BLaER1 treated with 17β-estradiol and CSF1 and Interleukin-3, amounts not matched to agents 10 nM and 100 nM (cell line): ENCODE measurements around the gene TMPRSS4.

Experiments
- H3K27ac ChIP-seq, 11 experiments: shearing (Covaris generic); formaldehyde crosslinking; 2 replicates each; pipeline ENCODE4 v1.8.1; 2022
- H3K27me3 ChIP-seq, 11 experiments: shearing (Covaris generic); formaldehyde crosslinking; 2 replicates each; pipeline ENCODE4 v1.8.1; 2022
- H3K36me3 ChIP-seq, 11 experiments: shearing (Covaris generic); formaldehyde crosslinking; 2 replicates each; pipeline ENCODE4 v1.8.1; 2022
- H3K4me1 ChIP-seq, 10 experiments: shearing (Covaris generic); formaldehyde crosslinking; 2 replicates each; pipeline ENCODE4 v1.8.1; 2022
- H3K4me2 ChIP-seq, 11 experiments: shearing (Covaris generic); formaldehyde crosslinking; 2 replicates each; pipeline ENCODE4 v1.8.1; 2022
- H3K4me3 ChIP-seq, 10 experiments: shearing (Covaris generic); formaldehyde crosslinking; 2 replicates each; pipeline ENCODE4 v1.8.1; 2022
- H3K9ac ChIP-seq, 11 experiments: shearing (Covaris generic); formaldehyde crosslinking; 2 replicates each; pipeline ENCODE4 v1.8.1; 2022
- H3K9me3 ChIP-seq, 11 experiments: shearing (Covaris generic); formaldehyde crosslinking; replicated peaks in 1 of 11; 2 replicates each; pipeline ENCODE4 v1.8.1; 2022
- H4K20me1 ChIP-seq, 11 experiments: shearing (Covaris generic); formaldehyde crosslinking; 2 replicates each; pipeline ENCODE4 v1.8.1; 2022
- Cebpa-rat ChIP-seq, 11 experiments: shearing (Covaris generic); IDR thresholded peaks; 2 replicates each; pipeline ENCODE4 v1.8.1; 2022

The TMPRSS4 gene

DNA sequence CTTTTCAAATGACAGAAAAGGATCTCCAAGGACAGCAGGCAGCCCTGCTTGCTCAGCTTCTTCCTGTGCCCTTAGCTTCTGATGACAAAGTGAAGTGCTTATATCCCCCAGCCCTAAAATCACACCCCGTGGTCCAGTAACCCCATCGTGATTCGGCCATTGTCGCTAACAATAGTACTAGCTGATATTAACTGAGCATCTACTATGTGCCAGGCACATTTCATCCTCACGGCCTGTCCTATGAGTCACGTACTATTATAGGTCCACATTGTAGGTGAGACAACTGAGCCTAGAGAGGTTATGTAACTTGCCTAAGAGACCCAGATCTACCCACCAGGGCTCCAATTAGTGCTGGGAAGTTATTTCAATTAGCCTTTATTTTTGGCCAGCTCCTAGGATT is 69.7 kb downstream of the TMPRSS4 start:
- Histone ChIP-seq H3K9me3 (no peaks in the 10 kb centered on the region), H3K27me3 (peaks cover 32 to 94% (median 81%) of the 10 kb centered on the region in 11 experiments), H4K20me1 (peaks cover 0 to 6% (median 0%) of the 10 kb centered on the region in 11 experiments; a peak in 3 of 22 replicates), H3K4me1 (peaks cover 0 to 44% (median 24%) of the 10 kb centered on the region in 10 experiments; a peak in 16 of 20 replicates), H3K9ac (no peak overlapping the region), H3K4me3 (no peak overlapping the region), H3K36me3 (no peaks in the 10 kb centered on the region), H3K27ac (no peak overlapping the region), H3K4me2 (no peak overlapping the region; a peak in 1 of 22 replicates)
- no peak for TF ChIP-seq Cebpa-rat (IDR thresholded peaks at IDR 0.05)

DNA sequence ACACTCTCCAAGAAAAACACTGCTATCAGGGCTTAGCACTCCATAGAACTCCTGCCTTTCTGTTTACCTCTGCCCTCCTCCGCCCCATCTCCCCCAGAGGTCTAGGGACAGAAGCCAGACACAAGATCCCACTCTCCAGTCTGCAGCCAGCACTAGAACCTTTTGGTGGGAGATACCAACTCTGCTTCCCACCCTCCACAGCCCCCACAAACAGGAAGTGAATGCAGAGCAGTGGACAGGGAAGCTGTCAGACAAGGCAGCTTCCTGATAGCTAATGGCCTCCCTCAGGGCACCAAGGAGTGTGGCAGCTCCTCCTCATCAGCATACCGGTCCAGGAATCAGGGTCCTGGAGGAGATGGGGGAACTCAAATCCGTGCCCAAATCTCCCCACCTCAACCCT is 70.6 kb downstream of the TMPRSS4 start:
- peak overlapping the region in 5 of 11 experiments; percentile 38 to 69 (median 49); a peak in 9 of 22 replicates for H3K4me2 ChIP-seq
- H3K27ac ChIP-seq = no peak overlapping the region
- H3K4me1 ChIP-seq = peaks cover 6 to 41% (median 20%) of the 10 kb centered on the region in 10 experiments; a peak in 19 of 20 replicates
- H3K9ac ChIP-seq = no peak overlapping the region
- peaks cover 42 to 100% (median 89%) of the 10 kb centered on the region in 11 experiments for H3K27me3 ChIP-seq
- H3K9me3 ChIP-seq = no peaks in the 10 kb centered on the region
- TF ChIP-seq Cebpa-rat (IDR thresholded peaks at IDR 0.05) = no peak
- H4K20me1 ChIP-seq = peaks cover 0 to 11% (median 0%) of the 10 kb centered on the region in 11 experiments; a peak in 7 of 22 replicates
- H3K36me3 ChIP-seq = no peaks in the 10 kb centered on the region
- H3K4me3 ChIP-seq = no peak overlapping the region

- Histone ChIP-seq H3K27me3 (peaks cover 49 to 100% (median 96%) of the 10 kb centered on the region in 11 experiments), H3K9me3 (no peaks in the 10 kb centered on the region), H4K20me1 (peaks cover 0 to 16% (median 0%) of the 10 kb centered on the region in 11 experiments; a peak in 7 of 22 replicates), H3K4me2 (peak overlapping the region in 5 of 11 experiments; percentile 38 to 69 (median 49); a peak in 8 of 22 replicates), H3K36me3 (no peaks in the 10 kb centered on the region), H3K4me1 (peaks cover 13 to 41% (median 17%) of the 10 kb centered on the region in 10 experiments), H3K4me3 (no peak overlapping the region), H3K27ac (no peak overlapping the region), H3K9ac (no peak overlapping the region)
- no peak for TF ChIP-seq Cebpa-rat (IDR thresholded peaks at IDR 0.05)
These were observed 71.4 kb downstream of the TMPRSS4 start for GRCh38 chr11:118148240-118148639.

- H3K4me2 ChIP-seq = no peak overlapping the region
- no peak overlapping the region for H3K27ac ChIP-seq
- peaks cover 0 to 20% (median 3%) of the 10 kb centered on the region in 11 experiments; a peak in 7 of 22 replicates for H4K20me1 ChIP-seq
- no peaks in the 10 kb centered on the region for H3K9me3 ChIP-seq
- no peak for TF ChIP-seq Cebpa-rat (IDR thresholded peaks at IDR 0.05)
- H3K4me3 ChIP-seq = no peak overlapping the region
- H3K36me3 ChIP-seq = no peaks in the 10 kb centered on the region
- peaks cover 12 to 35% (median 17%) of the 10 kb centered on the region in 10 experiments for H3K4me1 ChIP-seq
- H3K9ac ChIP-seq = no peak overlapping the region
- H3K27me3 ChIP-seq = peaks cover 55 to 100% (median 99%) of the 10 kb centered on the region in 11 experiments
These were observed 72.0 kb downstream of the TMPRSS4 start for GRCh38 chr11:118148856-118149255.

DNA sequence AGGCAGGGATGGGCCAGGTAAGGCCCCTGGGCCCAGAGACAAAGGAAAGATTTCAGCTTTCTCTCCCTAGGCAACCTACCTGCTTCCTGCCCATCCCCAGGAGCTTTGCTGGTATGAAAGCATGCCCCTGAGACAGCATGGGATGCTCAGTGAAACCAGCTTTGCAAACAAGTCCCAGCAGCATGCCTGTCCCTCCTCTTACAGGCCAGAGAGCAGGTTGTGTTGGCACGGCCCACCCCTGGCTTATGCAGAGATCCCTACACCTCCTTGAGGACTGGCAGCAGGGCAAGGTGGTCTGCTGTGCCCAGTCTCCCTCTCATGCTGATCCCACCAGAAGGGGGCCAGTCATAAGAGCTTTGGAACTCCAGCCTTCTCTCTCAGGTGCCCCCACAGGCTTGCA is 72.6 kb downstream of the TMPRSS4 start:
- no peak overlapping the region for H3K9ac ChIP-seq
- no peak for TF ChIP-seq Cebpa-rat (IDR thresholded peaks at IDR 0.05)
- peaks cover 12 to 29% (median 17%) of the 10 kb centered on the region in 10 experiments for H3K4me1 ChIP-seq
- no peak overlapping the region for H3K4me3 ChIP-seq
- no peaks in the 10 kb centered on the region for H3K36me3 ChIP-seq
- no peak overlapping the region for H3K27ac ChIP-seq
- peaks cover 62 to 100% (median 99%) of the 10 kb centered on the region in 11 experiments for H3K27me3 ChIP-seq
- H3K9me3 ChIP-seq = no peaks in the 10 kb centered on the region
- peaks cover 0 to 26% (median 6%) of the 10 kb centered on the region in 11 experiments; a peak in 7 of 22 replicates for H4K20me1 ChIP-seq
- no peak overlapping the region for H3K4me2 ChIP-seq

GRCh38 chr11:118151431-118151830 is 74.6 kb downstream of the TMPRSS4 start:
- Histone ChIP-seq H3K4me2 (no peak overlapping the region), H3K36me3 (no peaks in the 10 kb centered on the region), H3K27me3 (peaks cover 81 to 100% (median 100%) of the 10 kb centered on the region in 11 experiments), H3K4me3 (no peak overlapping the region), H3K4me1 (peaks cover 12 to 29% (median 17%) of the 10 kb centered on the region in 10 experiments), H4K20me1 (peaks cover 0 to 26% (median 6%) of the 10 kb centered on the region in 11 experiments; a peak in 9 of 22 replicates), H3K9ac (no peak overlapping the region), H3K27ac (no peak overlapping the region), H3K9me3 (no peaks in the 10 kb centered on the region)
- TF ChIP-seq Cebpa-rat (IDR thresholded peaks at IDR 0.05) = no peak

GRCh38 chr11:118152020-118152551 is 75.2 kb downstream of the TMPRSS4 start:
- Histone ChIP-seq H3K27me3 (peaks cover 87 to 100% (median 100%) of the 10 kb centered on the region in 11 experiments), H3K27ac (no peak overlapping the region), H3K4me1 (peaks cover 12 to 29% (median 17%) of the 10 kb centered on the region in 10 experiments), H3K9me3 (no peaks in the 10 kb centered on the region), H3K4me3 (peak overlapping the region in 9 of 10 experiments; percentile 51 to 74 (median 62); a peak in 17 of 20 replicates), H3K9ac (no peak overlapping the region), H3K36me3 (no peaks in the 10 kb centered on the region), H3K4me2 (peak overlapping the region; percentile 93 to 99 (median 98)), H4K20me1 (peaks cover 0 to 29% (median 6%) of the 10 kb centered on the region in 11 experiments; a peak in 10 of 22 replicates)
- TF ChIP-seq Cebpa-rat (IDR thresholded peaks at IDR 0.05) = no peak

DNA sequence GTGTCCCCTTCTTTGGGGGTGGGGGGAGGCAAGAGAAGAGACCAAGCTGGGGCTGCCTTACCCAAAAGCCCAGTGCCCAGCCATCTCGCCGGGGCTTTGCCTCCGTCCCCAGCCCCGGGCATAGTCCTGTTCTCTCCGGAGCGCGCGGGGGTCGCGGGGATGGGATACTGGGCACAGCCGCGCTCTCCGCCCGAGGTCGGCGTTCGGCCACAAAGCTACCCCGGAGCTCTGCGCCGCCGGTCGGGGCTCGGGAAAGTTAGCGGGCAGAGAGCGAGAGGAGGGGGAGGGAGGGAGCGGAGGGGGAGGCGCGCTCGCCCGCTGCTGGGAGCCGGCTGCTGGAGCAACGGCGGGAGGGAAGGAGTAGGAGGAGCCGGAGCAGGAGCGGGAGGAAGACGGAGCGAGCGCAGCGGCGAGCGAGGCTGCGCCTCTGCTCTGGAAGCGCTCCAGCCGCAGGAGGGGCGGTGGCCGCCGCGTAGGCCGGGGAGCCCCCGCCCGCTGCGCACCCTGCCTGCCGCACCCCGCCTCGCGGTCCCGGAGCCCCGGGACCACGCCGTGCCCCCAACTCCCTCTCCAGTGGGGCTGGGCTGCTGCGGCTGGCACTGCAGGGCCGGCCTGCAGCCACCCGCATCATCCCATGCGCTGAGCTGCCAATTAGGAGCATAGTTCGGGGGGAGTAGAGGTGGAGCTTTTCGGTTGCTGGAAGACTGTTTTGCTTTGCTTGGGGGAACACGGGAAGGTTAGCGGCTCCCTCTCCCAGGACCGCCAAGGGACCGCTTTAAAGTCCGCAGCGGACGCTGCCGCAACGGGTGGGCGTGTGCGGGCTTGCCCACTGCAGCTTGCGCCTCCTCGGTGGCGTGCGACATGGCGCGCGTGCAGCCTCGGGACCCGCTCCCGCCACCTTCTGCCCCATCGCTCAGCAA is 75.9 kb downstream of the TMPRSS4 start, which contains the start of gene SCN4B:
Gene SCN4B (minus strand): TSS at position 272 of the 920 bp plus-strand sequence. CDS start 150 bp downstream, at position 122.
- peak within 1 kb of the TSS in 9 of 11 experiments; percentile 18 to 51 (median 27); a peak in 6 of 22 replicates for H3K9ac ChIP-seq
- H3K27ac ChIP-seq = no peak within 1 kb of the TSS
- H3K9me3 ChIP-seq = no peaks in the 10 kb centered on the region
- peak within 1 kb of the TSS; percentile 93 to 99 (median 98) for H3K4me2 ChIP-seq
- no peak for TF ChIP-seq Cebpa-rat (IDR thresholded peaks at IDR 0.05)
- peaks cover 95 to 100% (median 100%) of the 10 kb centered on the region in 11 experiments for H3K27me3 ChIP-seq
- H3K36me3 ChIP-seq = no peaks in the 10 kb centered on the region
- H3K4me3 ChIP-seq = peak within 1 kb of the TSS; percentile 51 to 74 (median 62)
- peaks cover 11 to 23% (median 15%) of the 10 kb centered on the region in 10 experiments for H3K4me1 ChIP-seq
- peaks cover 0 to 29% (median 6%) of the 10 kb centered on the region in 11 experiments; a peak in 10 of 22 replicates for H4K20me1 ChIP-seq
